ENCODE measurements around the gene SLC4A2. TPM values are rescaled to one million over a fixed set of nuclear protein-coding genes. Genes with fewer than 3 reads are reported as not detected.

Gene SLC4A2
- total RNA-seq, 2 experiments from 2014 or later = 58.7 to 85.0 TPM

GRCh38 chr7:151045967-151046366, 13.4 kb upstream of the SLC4A2 start:
- DNase-seq = no peak
- ChIA-PET CTCF (interaction anchor here (0.9 kb wide), 1 partner anchor 14 kb away, joined by 3 read pairs; no protein-coding TSS in a partner anchor), POLR2A (no interaction called here)
- Mint-ChIP-seq H3K4me1 (no peaks in the 10 kb centered on the region), H3K36me3 (ENCODE audit: low read depth) (peaks cover 1% of the 10 kb centered on the region), H3K4me3 (no peak overlapping the region), H3K9me3 (ENCODE audit: low read depth) (no peaks in the 10 kb centered on the region), H3K27ac (no peak overlapping the region), H3K27me3 (no peaks in the 10 kb centered on the region)
- intact Hi-C loops (cut with DNase I, micrococcal nuclease) = no loop called here
- no peak for ATAC-seq

DNA sequence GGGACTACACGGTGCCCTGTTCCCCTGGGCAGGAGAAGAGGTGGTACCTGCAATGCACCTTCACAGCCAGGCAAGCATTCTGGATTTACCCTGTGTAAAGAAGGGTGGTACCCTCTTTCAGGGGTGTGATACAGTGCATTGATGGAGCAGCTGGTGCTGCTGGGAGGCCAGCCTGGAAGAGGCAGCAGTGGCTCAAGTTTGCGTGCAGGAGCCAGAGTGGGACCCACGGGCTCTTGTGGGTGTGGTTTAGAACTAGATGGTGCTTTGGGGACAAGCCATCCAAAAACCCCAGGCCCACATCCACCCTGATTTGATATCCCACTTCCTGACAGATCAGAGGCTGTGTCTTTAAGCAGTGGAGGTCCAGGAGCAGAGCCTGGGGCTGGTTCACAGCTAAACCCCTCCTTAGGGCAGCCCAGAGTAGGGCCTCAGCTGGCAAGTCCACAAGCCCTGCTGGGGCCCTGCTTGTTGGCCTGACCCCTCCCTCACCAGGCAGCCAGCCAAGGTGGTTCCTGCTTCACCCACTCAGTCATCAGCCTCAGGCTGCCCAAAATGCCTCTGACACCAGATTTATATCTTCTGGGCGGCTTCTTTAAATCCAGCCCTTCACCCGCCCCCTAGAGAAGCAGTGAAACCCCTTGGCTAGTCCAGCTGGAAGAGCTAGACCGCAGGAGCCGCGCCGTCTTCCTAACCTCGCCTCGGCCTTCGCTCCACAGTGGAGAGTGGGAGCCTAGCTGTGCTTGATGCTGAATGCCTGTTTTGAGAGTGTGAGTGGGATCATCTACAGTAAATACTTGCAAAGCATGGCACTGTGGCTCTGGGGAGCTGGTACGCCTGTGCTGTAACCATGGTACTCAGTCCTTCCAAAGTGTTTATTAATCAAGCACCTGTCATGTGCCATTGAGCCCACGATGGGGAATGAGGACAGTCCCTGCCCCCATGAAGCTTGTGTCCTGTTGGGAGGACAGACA, 12.5 kb upstream of the SLC4A2 start:
- Mint-ChIP-seq H3K4me1 (no peaks in the 10 kb centered on the region), H3K36me3 (ENCODE audit: low read depth) (peaks cover 1% of the 10 kb centered on the region), H3K9me3 (ENCODE audit: low read depth) (no peaks in the 10 kb centered on the region), H3K4me3 (no peak overlapping the region), H3K27ac (no peak overlapping the region), H3K27me3 (no peaks in the 10 kb centered on the region)
- DNase-seq (no peak), ATAC-seq (no peak)
- POLR2A ChIA-PET = no interaction called here
- CTCF ChIA-PET = interaction anchor here (0.9 kb wide), 1 partner anchor 13 kb away, joined by 3 read pairs; no protein-coding TSS in a partner anchor
- intact Hi-C loops (cut with DNase I, micrococcal nuclease) = no loop called here

GRCh38 chr7:151047976-151048815, 11.2 kb upstream of the SLC4A2 start, which contains the start of gene ASIC3:
Gene ASIC3 (plus strand): TSS chr7:151048531. CDS start chr7:151048886, 355 bp downstream.
- no peak within 1 kb of the TSS for H3K4me3 Mint-ChIP-seq
- POLR2A ChIA-PET = no interaction called here
- H3K27ac Mint-ChIP-seq = no peak within 1 kb of the TSS
- DNase-seq (no peak), ATAC-seq (no peak)
- no peaks in the 10 kb centered on the region for H3K27me3 Mint-ChIP-seq
- no peaks in the 10 kb centered on the region for H3K9me3 Mint-ChIP-seq (ENCODE audit: low read depth)
- CTCF ChIA-PET = no interaction called here
- H3K36me3 Mint-ChIP-seq (ENCODE audit: low read depth) = peaks cover 4% of the 10 kb centered on the region
- peaks cover 5% of the 10 kb centered on the region for H3K4me1 Mint-ChIP-seq
- intact Hi-C loops (cut with DNase I, micrococcal nuclease) = no loop called here

DNA sequence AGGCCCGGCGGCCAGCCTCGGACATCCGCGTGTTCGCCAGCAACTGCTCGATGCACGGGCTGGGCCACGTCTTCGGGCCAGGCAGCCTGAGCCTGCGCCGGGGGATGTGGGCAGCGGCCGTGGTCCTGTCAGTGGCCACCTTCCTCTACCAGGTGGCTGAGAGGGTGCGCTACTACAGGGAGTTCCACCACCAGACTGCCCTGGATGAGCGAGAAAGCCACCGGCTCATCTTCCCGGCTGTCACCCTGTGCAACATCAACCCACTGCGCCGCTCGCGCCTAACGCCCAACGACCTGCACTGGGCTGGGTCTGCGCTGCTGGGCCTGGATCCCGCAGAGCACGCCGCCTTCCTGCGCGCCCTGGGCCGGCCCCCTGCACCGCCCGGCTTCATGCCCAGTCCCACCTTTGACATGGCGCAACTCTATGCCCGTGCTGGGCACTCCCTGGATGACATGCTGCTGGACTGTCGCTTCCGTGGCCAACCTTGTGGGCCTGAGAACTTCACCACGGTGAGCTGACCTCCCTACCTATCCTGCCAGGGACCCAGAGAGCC, 10.4 kb upstream of the SLC4A2 start:
- POLR2A ChIA-PET = no interaction called here
- Mint-ChIP-seq H3K36me3 (ENCODE audit: low read depth) (peaks cover 4% of the 10 kb centered on the region), H3K27me3 (no peaks in the 10 kb centered on the region), H3K4me3 (no peak overlapping the region), H3K9me3 (ENCODE audit: low read depth) (no peaks in the 10 kb centered on the region), H3K4me1 (peaks cover 5% of the 10 kb centered on the region), H3K27ac (no peak overlapping the region)
- CTCF ChIA-PET = no interaction called here
- DNase-seq = no peak
- intact Hi-C loops (cut with DNase I, micrococcal nuclease) = no loop called here
- ATAC-seq = no peak

DNA sequence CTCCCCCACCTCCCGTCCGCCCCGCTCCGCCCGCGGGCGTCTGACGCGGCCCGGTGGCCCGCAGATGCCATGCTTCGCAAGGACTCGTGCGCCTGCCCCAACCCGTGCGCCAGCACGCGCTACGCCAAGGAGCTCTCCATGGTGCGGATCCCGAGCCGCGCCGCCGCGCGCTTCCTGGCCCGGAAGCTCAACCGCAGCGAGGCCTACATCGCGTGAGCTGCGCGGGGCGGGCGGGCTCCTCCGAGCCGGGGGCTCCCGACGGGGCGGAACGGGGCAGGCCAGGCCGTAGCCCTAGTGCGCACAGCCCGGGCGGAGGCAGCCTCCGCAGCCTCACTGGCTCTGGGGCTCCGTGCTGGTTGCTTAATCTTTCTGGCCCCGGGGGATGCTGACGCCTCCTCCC, 8.3 kb upstream of the SLC4A2 start:
- Mint-ChIP-seq H3K4me1 (peaks cover 5% of the 10 kb centered on the region), H3K27me3 (no peaks in the 10 kb centered on the region), H3K9me3 (ENCODE audit: low read depth) (no peaks in the 10 kb centered on the region), H3K27ac (no peak overlapping the region), H3K36me3 (ENCODE audit: low read depth) (peaks cover 2% of the 10 kb centered on the region), H3K4me3 (no peak overlapping the region)
- ChIA-PET POLR2A (no interaction called here), CTCF (interaction anchor here (0.6 to 0.9 kb wide), 3 partner anchors 9 to 38 kb away, joined by 3 to 4 read pairs (median 3); no protein-coding TSS in a partner anchor)
- peak; percentile 72 for ATAC-seq
- intact Hi-C loops (cut with DNase I, micrococcal nuclease) = no loop called here
- peak; percentile 76 for DNase-seq

DNA sequence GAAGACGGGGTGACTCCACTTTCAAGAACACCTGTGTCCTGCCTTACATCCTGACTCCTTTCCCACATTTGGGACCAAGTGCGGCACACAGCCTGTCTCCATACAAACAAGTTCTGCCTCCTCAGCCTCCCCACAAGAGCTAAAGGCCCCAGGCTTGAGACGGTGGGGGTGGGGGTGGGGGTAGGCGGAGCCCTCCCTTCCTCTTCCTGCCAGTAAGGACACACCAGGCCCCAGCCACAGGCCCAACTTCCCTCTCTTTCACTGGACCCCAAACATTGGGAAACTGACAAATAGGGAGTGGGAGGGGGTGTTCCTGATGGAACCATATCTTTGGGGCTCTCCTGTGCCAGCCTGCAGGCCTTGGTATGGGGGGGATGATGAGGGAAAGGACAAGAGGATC, 6.3 kb upstream of the SLC4A2 start:
- H3K4me1 Mint-ChIP-seq = peaks cover 13% of the 10 kb centered on the region
- peaks cover 2% of the 10 kb centered on the region for H3K36me3 Mint-ChIP-seq (ENCODE audit: low read depth)
- H3K27ac Mint-ChIP-seq = no peak overlapping the region
- H3K4me3 Mint-ChIP-seq = no peak overlapping the region
- CTCF ChIA-PET = interaction anchor here (0.6 kb wide), 2 partner anchors 16 kb away, joined by 3 read pairs; no protein-coding TSS in a partner anchor
- POLR2A ChIA-PET = no interaction called here
- no peaks in the 10 kb centered on the region for H3K27me3 Mint-ChIP-seq
- DNase-seq = no peak
- ATAC-seq = no peak
- intact Hi-C loops (cut with DNase I, micrococcal nuclease) = no loop called here
- no peaks in the 10 kb centered on the region for H3K9me3 Mint-ChIP-seq (ENCODE audit: low read depth)

GRCh38 chr7:151053751-151054150, 5.6 kb upstream of the SLC4A2 start:
- Mint-ChIP-seq H3K9me3 (ENCODE audit: low read depth) (no peaks in the 10 kb centered on the region), H3K27me3 (no peaks in the 10 kb centered on the region), H3K36me3 (ENCODE audit: low read depth) (peaks cover 2% of the 10 kb centered on the region), H3K4me3 (no peak overlapping the region), H3K27ac (no peak overlapping the region), H3K4me1 (peaks cover 16% of the 10 kb centered on the region)
- DNase-seq (no peak), ATAC-seq (no peak)
- ChIA-PET POLR2A (no interaction called here), CTCF (no interaction called here)
- intact Hi-C loops (cut with DNase I, micrococcal nuclease) = no loop called here

DNA sequence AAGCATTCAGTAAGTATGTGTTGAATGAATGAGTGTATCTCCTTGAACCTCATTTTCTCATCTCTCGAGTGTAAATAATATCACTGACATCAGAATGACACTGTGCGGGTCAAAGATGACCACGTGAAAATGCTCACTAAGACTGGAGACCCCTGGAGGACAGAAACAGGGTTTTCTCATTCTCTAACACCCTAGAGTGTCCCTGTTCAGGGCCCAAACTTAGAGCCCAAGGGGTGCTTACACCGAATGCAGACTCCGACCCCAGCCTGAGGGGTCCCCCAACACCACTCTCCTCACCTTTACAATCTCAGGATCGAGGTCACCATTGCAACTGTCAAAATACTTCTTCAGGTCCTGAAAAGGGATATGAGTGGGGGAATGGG, 3.1 kb upstream of the SLC4A2 start:
- Mint-ChIP-seq H3K27me3 (no peaks in the 10 kb centered on the region), H3K9me3 (ENCODE audit: low read depth) (no peaks in the 10 kb centered on the region), H3K27ac (no peak overlapping the region), H3K36me3 (ENCODE audit: low read depth) (peaks cover 2% of the 10 kb centered on the region), H3K4me1 (peaks cover 27% of the 10 kb centered on the region), H3K4me3 (peak overlapping the region; percentile 81)
- intact Hi-C loops (cut with DNase I, micrococcal nuclease) = loop anchor here (5.0 kb wide), 3 partner anchors 44 to 1929 kb away; partner anchors contain the start of genes ZNF425 (in 1 of the 2) and ZNF775 (in 1 of the 2)
- ATAC-seq (no peak), DNase-seq (no peak)
- POLR2A ChIA-PET = no interaction called here
- CTCF ChIA-PET = no interaction called here

DNA sequence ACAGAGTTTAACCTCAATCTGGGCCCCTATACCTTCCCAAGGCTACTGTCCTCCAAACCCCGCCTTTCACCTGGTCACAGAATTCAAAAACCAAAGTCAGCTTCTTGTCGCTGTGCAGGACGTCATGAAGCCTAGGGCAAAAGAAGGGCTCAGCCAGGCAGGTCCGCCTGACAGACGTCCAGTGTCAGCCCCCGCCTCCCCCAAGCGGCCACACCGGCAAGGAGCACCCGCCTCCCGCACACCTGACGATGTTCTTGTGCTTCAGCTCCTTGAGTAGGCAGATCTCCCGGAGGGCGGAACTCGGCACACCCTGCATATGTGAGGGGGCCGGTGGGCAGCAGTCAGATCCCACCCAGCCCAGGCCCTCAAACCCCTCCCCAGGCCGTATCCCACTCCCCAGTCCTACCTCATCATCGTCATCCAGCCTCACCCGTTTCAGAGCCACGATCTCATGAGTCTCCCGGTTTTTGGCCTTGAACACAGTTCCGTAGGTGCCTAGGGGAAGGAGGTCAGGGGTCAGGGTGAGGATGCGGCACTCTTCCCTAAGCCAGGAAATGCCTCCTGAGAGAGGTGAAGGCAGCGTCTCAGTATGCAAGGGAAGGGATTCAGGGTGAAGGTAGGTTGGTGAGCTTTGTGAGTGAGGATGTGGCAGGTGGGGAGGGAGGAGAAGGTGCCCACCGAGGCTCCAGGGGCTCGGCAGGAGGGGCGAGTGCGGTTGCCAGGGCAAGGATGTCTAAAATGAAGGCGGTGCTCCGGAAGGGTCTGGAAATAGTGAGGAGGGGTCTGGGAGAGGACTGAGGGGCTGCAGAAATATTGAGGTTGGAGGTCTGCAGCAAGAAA, 2.5 kb upstream of the SLC4A2 start:
- intact Hi-C loops (cut with DNase I, micrococcal nuclease) = loop anchor here (5.0 kb wide), 3 partner anchors 45 to 1930 kb away; partner anchors contain the start of genes ZNF425 (in 1 of the 2) and ZNF775 (in 1 of the 2)
- no peak for ATAC-seq
- peaks cover 33% of the 10 kb centered on the region for H3K4me1 Mint-ChIP-seq
- peaks cover 2% of the 10 kb centered on the region for H3K36me3 Mint-ChIP-seq (ENCODE audit: low read depth)
- H3K27ac Mint-ChIP-seq = peak overlapping the region; percentile 66
- no peaks in the 10 kb centered on the region for H3K27me3 Mint-ChIP-seq
- H3K4me3 Mint-ChIP-seq = peak overlapping the region; percentile 81
- no peak for DNase-seq
- ChIA-PET CTCF (no interaction called here), POLR2A (no interaction called here)
- H3K9me3 Mint-ChIP-seq (ENCODE audit: low read depth) = no peaks in the 10 kb centered on the region

DNA sequence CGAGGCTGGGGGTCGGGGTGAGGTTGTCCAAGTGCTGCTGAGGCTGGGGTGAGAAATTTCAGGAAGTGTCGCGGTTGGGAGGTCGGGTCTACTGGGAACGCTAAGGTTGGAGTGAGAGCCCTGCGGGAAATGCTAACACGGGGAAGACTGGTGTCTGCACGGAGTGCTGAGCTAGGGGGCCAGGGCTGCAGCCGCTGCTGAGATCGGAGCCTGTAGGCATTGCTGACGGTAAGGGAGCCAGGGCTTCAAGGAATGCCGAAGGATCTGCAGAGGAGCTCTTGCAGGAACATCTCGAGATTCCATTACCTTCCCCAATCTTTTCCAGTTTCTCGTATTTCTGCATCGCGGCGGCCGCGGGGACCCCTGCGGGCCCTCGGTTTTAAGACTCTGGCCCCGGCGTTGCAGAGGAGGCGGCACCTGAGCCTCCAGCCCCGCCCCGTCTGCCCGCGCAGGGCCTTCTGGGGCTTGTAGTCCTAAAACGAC, 1.8 kb upstream of the SLC4A2 start, which contains the start of gene CDK5:
Gene CDK5 (minus strand): TSS at position 392 of the 483 bp plus-strand sequence. CDS start 49 bp downstream, at position 343.
- POLR2A ChIA-PET = no interaction called here

More for the DNA sequence above, 1.8 kb upstream of the SLC4A2 start, which contains the start of gene CDK5:
- Mint-ChIP-seq H3K36me3 (ENCODE audit: low read depth) (peaks cover under 1% of the 10 kb centered on the region), H3K4me3 (peak within 1 kb of the TSS; percentile 81), H3K27me3 (no peaks in the 10 kb centered on the region), H3K4me1 (peaks cover 31% of the 10 kb centered on the region), H3K27ac (peak within 1 kb of the TSS; percentile 94), H3K9me3 (ENCODE audit: low read depth) (no peaks in the 10 kb centered on the region)
- intact Hi-C loops (cut with DNase I, micrococcal nuclease) = loop anchor here (5.0 kb wide), 3 partner anchors 45 to 1930 kb away; partner anchors contain the start of genes ZNF425 (in 1 of the 2) and ZNF775 (in 1 of the 2)
- CTCF ChIA-PET = no interaction called here
- DNase-seq (no peak), ATAC-seq (peak; percentile 3)

All from activated CD4-positive, alpha-beta T cell treated with anti-CD3 and anti-CD28 coated beads for 36 hours (primary cell).